ENCODE results near the gene SULT2B1. TPM values are rescaled to one million over a fixed set of nuclear protein-coding genes. Genes with fewer than 3 reads are reported as not detected.
"Not testable (repeated sequence)": the region's sequence is repeated elsewhere in the genome, so short reads cannot be mapped to it uniquely, and the experiment has no call there.

SULT2B1 gene
- 0.42 TPM in 1 of 2 replicates, not detected in the other for total RNA-seq

GRCh38 chr19:48551437-48552302, at the start of gene SULT2B1:
TSS of gene SULT2B1 (plus strand) at chr19:48552172. CDS start at chr19:48552253, 81 bp downstream.
- no peak for DNase-seq

GRCh38 chr19:48502350-48503018, 49.5 kb upstream of the SULT2B1 start:
- DNase-seq: no peak

- DNase-seq: peak; percentile 65
Observed at GRCh38 chr19:48506138-48506733, 45.7 kb upstream of the SULT2B1 start.

- no peak for DNase-seq
Observed at GRCh38 chr19:48507911-48508439, 44.0 kb upstream of the SULT2B1 start.

- DNase-seq: no peak
Observed at GRCh38 chr19:48508729-48509411, 43.1 kb upstream of the SULT2B1 start.

- DNase-seq: peak; percentile 31
Observed at GRCh38 chr19:48509467-48510194, 42.3 kb upstream of the SULT2B1 start.

- DNase-seq: peak; percentile 67
Observed at GRCh38 chr19:48510421-48511268, 41.3 kb upstream of the SULT2B1 start.

GRCh38 chr19:48511321-48511731, 40.6 kb upstream of the SULT2B1 start:
- no peak for DNase-seq

- DNase-seq: no peak
Observed at GRCh38 chr19:48511800-48512503, 40.0 kb upstream of the SULT2B1 start, which contains the start of gene LMTK3. TSS of gene LMTK3 (minus strand) at chr19:48511835. CDS start at chr19:48511576, 259 bp downstream.

GRCh38 chr19:48512504-48513288, 39.3 kb upstream of the SULT2B1 start:
- DNase-seq: no peak

GRCh38 chr19:48513289-48514122, 38.5 kb upstream of the SULT2B1 start:
- DNase-seq: peak; percentile 74

GRCh38 chr19:48514123-48514458, 37.9 kb upstream of the SULT2B1 start:
- DNase-seq: no peak

- DNase-seq: no peak
Observed at GRCh38 chr19:48516536-48516935, 35.4 kb upstream of the SULT2B1 start.

- DNase-seq: no peak
Observed at GRCh38 chr19:48518207-48518606, 33.8 kb upstream of the SULT2B1 start.

GRCh38 chr19:48519426-48519825, 32.5 kb upstream of the SULT2B1 start:
- not testable (repeated sequence) for DNase-seq

- no peak for DNase-seq
Observed at GRCh38 chr19:48520134-48520533, 31.8 kb upstream of the SULT2B1 start.

- no peak for DNase-seq
Observed at GRCh38 chr19:48524221-48524620, 27.8 kb upstream of the SULT2B1 start.

- DNase-seq: no peak
Observed at GRCh38 chr19:48524732-48525131, 27.2 kb upstream of the SULT2B1 start.
